SH-SY5Y (cell line): Measurements from ENCODE around the gene MYO19.

Source experiments
- GATA2 ChIP-seq: IDR thresholded peaks from 2 replicates; pipeline ENCODE4 v1.6.1; 2011; ENCODE audit warnings: mild to moderate bottlenecking, low read depth, low read length
- GATA3 ChIP-seq: IDR thresholded peaks from 2 replicates; pipeline ENCODE4 v1.6.1; 2011; ENCODE audit warnings: low read depth, mild to moderate bottlenecking, low read length, moderate library complexity

- no peak for TF ChIP-seq GATA3
- no peak for TF ChIP-seq GATA2
Observed at GRCh38 chr17:36553459-36553858, 18.8 kb upstream of the MYO19 start.
